PFSK-1 (cell line): ENCODE results near the gene KDM4C.

Experiments
- FOXP2 ChIP-seq: optimal IDR thresholded peaks from 2 replicates; pipeline ENCODE3; 2011; ENCODE audit warnings: borderline replicate concordance, control low read depth, inconsistent platforms; ENCODE audit not compliant: insufficient read depth; ENCODE audit errors: extremely low read length, extremely low read depth
- POLR2AphosphoS5 ChIP-seq: IDR thresholded peaks from 2 replicates; pipeline ENCODE4 v1.6.1; 2012; ENCODE audit warnings: low read depth, mild to moderate bottlenecking, control low read depth, low read length, moderate library complexity
- REST ChIP-seq, 2 experiments: IDR thresholded peaks; 2 replicates each; pipeline versions ENCODE4 v1.6.1 to v1.8.0; 2011 to 2012; ENCODE audit warnings: low read depth in 2 of 2, low read length in 2 of 2, control low read depth in 1 of 2, inconsistent platforms in 1 of 2, mild to moderate bottlenecking in 1 of 2, moderate library complexity in 1 of 2; ENCODE audit not compliant: insufficient read depth in 1 of 2
- SIN3A ChIP-seq: IDR thresholded peaks from 2 replicates; pipeline ENCODE4 v1.6.1; 2012; ENCODE audit warnings: mild to moderate bottlenecking, low read length, moderate library complexity, borderline replicate concordance; ENCODE audit not compliant: insufficient read depth
- TAF1 ChIP-seq: IDR thresholded peaks from 2 replicates; pipeline ENCODE4 v1.6.1; 2012; ENCODE audit warnings: low read length, control low read depth, borderline replicate concordance; ENCODE audit not compliant: insufficient read depth

The KDM4C gene

GRCh38 chr9:7129391-7129790 is 371.6 kb downstream of the KDM4C start:
- TF ChIP-seq REST (IDR thresholded peaks at IDR 0.05; ENCODE audit: insufficient read depth in 1 of 2, low read depth in 2 of 2, low read length in 2 of 2) (no peak), SIN3A (no peak), FOXP2 (no peak), TAF1 (no peak), POLR2AphosphoS5 (no peak)

DNA sequence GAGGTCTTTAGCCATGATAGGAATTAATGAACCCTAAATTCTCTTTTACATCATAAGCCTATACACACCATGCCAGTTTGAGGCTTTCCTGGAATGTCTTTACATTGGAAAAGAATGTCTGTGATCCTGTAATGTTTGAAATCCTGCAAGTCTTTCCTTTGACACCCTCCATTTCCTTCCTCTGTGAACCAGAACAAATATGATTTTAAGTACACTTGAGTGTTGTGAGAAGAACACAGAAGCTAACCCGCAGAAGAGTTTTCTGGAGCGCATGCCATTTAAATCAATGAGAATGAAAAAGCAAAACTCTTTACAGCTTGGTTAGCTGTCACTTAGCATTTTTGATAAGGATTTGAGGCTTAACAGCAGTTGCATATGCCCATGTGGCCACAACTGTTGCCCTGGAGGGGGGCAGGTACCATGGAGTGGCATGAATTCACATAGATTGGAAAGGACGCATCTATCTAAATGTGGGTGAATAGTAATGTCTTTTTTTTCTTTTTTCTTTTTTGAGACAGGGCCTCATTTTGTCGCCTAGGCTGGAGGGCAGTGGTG is 372.6 kb downstream of the KDM4C start:
- TF ChIP-seq SIN3A (no peak), FOXP2 (no peak), REST (IDR thresholded peaks at IDR 0.05; ENCODE audit: insufficient read depth in 1 of 2, low read depth in 2 of 2, low read length in 2 of 2) (no peak), POLR2AphosphoS5 (no peak), TAF1 (no peak)

DNA sequence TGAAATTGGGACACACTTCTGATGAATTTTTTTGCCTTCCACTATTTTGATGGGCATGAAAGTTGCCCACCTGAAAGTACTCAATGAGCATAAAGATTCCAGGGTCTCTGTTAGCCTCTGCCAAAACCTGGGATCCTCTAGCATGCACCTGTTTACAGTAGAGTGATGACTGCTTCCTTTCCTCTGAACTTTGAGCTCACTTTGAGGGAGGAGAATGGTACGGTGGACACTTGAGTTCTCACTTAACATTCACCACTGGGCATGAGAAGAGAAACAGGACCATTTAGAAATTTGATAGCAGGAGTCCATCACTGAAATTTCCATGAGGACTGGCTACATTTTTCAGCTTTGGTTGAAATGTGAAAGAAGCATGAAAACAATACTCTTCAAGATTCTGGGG is 374.8 kb downstream of the KDM4C start:
- TF ChIP-seq SIN3A: no peak

DNA sequence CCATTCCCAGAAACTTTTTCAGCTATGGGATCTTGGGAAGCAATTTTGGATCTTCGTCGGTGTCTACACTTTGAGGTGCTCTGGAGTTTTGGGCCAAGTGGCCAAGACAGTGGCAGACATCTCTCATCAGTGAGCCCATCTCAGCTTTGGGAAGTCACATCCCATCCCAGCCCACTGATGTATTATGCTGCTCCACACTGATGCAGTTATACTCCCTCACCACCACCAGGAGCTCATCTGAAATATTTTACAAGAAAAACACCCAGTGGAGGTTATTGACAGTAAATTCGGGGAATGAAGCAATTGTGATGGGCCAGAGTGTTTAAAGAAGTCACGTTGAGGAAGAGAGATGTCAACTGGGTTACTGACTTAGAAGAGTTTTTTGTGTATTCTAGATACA is 378.0 kb downstream of the KDM4C start:
- TF ChIP-seq REST (IDR thresholded peaks at IDR 0.05; ENCODE audit: insufficient read depth in 1 of 2, low read depth in 2 of 2, low read length in 2 of 2): no peak
- no peak for TF ChIP-seq TAF1
- no peak for TF ChIP-seq FOXP2

DNA sequence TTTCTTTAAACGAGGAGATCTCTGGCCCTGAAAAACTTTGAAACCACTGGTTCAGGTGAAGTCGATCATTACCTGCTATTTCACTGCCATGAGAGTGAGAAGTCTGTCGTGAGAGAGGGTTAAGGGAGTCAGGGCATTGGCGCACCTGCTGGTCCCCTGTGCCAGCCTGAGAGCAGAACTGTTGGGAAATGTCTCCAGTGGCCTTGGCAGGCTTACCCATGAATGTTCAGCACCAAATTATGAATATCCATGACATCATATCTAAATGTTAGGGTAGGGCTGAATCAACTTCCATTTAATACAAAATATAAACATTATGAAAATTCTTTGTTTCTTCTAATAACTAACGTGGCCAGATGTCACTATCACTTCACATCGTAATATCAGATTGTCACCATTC is 379.3 kb downstream of the KDM4C start:
- TF ChIP-seq SIN3A: no peak
- no peak for TF ChIP-seq POLR2AphosphoS5
- TF ChIP-seq FOXP2: no peak
- no peak for TF ChIP-seq REST (IDR thresholded peaks at IDR 0.05; ENCODE audit: insufficient read depth in 1 of 2, low read depth in 2 of 2, low read length in 2 of 2)
- TF ChIP-seq TAF1: no peak

DNA sequence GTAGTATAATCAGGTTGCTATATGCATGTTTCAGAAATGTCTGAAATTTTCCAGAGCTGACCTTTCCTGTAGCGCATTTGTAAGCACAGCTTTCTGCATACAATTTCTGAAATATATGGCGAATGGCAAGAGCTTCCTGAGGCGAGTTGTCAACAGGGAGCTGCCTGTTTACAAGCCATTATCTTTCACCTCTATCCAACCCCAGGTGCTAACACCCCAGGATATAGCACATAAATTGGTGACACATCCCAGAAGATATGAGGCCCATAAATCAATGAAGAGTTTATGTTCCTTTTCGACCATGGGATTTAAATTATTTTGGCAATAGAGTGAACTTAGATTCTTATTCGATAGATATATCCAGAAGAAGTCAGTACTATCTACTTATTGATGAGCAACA is 379.8 kb downstream of the KDM4C start:
- TF ChIP-seq POLR2AphosphoS5: no peak
- TF ChIP-seq TAF1: no peak
- TF ChIP-seq REST (IDR thresholded peaks at IDR 0.05; ENCODE audit: insufficient read depth in 1 of 2, low read depth in 2 of 2, low read length in 2 of 2): no peak
- no peak for TF ChIP-seq SIN3A
- TF ChIP-seq FOXP2: no peak
